Right atrium auricular region (tissue), 2 donors: ENCODE data around the gene FAM186B. TPM values are rescaled to one million over a fixed set of nuclear protein-coding genes. Genes with fewer than 3 reads are reported as not detected.
A peak's percentile ranks its signal among the peaks of the same experiment; 100 is the strongest.

Experiments
- DNase-seq: peaks from one replicate; pipeline ENCODE4 v3.0.0-alpha.2; 2019; ENCODE audit warnings: low spot score
- H3K27ac ChIP-seq, 2 donors: fragments of 200-600 bp; sonication (generic); 1 replicate in 1 of 2; 2 replicates in 1 of 2; pipeline ENCODE4 v1.5.1; 2016 to 2019
- H3K27me3 ChIP-seq, 2 donors: fragments of 200-600 bp; sonication (generic); one replicate each; pipeline versions ENCODE4 v1.5.1 to v1.6.0; 2017 to 2019
- H3K36me3 ChIP-seq: fragments of 200-600 bp; sonication (generic); one replicate; pipeline ENCODE4 v1.5.1; 2016
- H3K4me1 ChIP-seq, 2 donors: fragments of 200-600 bp; sonication (generic); one replicate each; pipeline versions ENCODE4 v1.5.1 to v1.6.0; 2017 to 2019
- H3K4me3 ChIP-seq, 2 donors: fragments of 200-600 bp; sonication (generic); 1 replicate in 1 of 2; 2 replicates in 1 of 2; pipeline ENCODE4 v1.5.1; 2017 to 2019; ENCODE audit warnings: mild to moderate bottlenecking in 1 of 2, moderate library complexity in 1 of 2
- H3K9me3 ChIP-seq, 2 donors: fragments of 200-600 bp; sonication (generic); one replicate each; pipeline ENCODE4 v1.5.1; 2019
- CTCF ChIP-seq, 2 donors: fragments of 200-600 bp; sonication (generic); IDR thresholded peaks; one replicate each; pipeline ENCODE4 v1.5.1; 2019; ENCODE audit warnings: antibody characterized with exemption in 2 of 2
- total RNA-seq, 2 donors: library from RNA; depleted of rRNA; stranded (reverse); fragments of >200 nt; gene quantifications; one replicate each; pipeline ENCODE4 v1.1.0, GENCODE V29; 2016

The FAM186B gene
- total RNA-seq, 2 donors from 2014 or later: 0.28 TPM; not detected in 1

- Histone ChIP-seq H3K27me3 (peaks cover 0 to 13% of the 10 kb centered on the region in 2 donors), H3K4me1 (peaks cover 0 to 14% of the 10 kb centered on the region in 2 donors), H3K9me3 (no peaks in the 10 kb centered on the region), H3K27ac (no peak within 1 kb of the TSS), H3K36me3 (no peaks in the 10 kb centered on the region), H3K4me3 (peak within 1 kb of the TSS; percentile 21 to 57)
- peak; percentile 71 for DNase-seq
- TF ChIP-seq CTCF (IDR thresholded peaks at IDR 0.05): no peak
These were observed 66.7 kb downstream of the FAM186B start, which contains the start of gene KCNH3 for GRCh38 chr12:49538510-49539403. Gene KCNH3, plus strand, starts transcription at chr12:49539030. Its CDS starts 387 bp downstream, at chr12:49539417.

DNA sequence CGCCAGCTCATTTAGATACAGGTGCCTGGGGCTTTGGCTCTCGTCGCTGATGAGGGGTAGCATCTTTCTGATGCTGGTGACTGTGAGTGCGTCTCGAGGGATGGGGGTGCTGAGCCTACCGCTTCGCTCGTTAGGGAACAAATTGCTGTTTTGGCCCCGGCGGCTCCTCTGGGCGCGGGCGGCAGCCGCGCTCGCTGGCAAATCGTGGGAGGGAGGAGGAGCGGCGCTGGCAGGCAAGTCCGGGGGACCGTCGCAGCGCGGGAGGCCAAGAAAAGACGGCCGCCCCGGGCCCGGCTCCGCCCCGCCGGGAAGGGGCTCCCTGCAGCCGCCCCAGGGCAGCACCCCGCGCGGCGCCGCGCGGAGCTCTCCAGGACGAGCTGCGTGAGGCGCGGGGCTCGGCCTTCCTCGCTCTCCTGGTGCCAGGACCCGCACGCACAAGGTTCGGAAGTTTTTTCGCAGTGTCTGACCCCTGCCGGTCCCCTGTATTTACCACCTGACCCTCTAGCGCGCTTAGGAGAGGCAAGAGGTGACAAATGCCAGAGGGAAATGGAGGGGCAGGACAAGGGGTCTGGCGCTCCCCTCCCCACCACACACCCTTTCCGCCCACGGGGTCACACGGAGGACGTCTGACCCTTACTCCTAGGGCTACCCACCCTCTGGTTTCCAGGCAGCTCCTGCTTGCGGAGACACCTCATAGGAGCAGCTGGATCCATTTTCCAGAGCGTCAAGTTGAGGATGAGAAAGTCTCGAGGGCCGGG lies 67.5 kb downstream of the FAM186B start:
- Histone ChIP-seq H3K4me3 (peak overlapping the region; percentile 21 to 57), H3K4me1 (peaks cover 0 to 14% of the 10 kb centered on the region in 2 donors), H3K27me3 (peaks cover 0 to 13% of the 10 kb centered on the region in 2 donors), H3K9me3 (no peaks in the 10 kb centered on the region), H3K36me3 (no peaks in the 10 kb centered on the region), H3K27ac (no peak overlapping the region)
- no peak for DNase-seq
- no peak for TF ChIP-seq CTCF (IDR thresholded peaks at IDR 0.05)

Other genes starting within 250 kb of the FAM186B start
- 1 to 10 TPM; 4.6 to 7.6 TPM for gene SPATS2, start 238.2 kb downstream of the FAM186B start, total RNA-seq
- gene KCNH3, start 66.6 kb downstream of the FAM186B start, total RNA-seq: 1 to 10 TPM in 1 of 2 donors, under 1 TPM in 1; 0.19 to 1.0 TPM
- 10 to 100 TPM; 81.8 to 82.8 TPM for gene MCRS1, start 37.5 kb downstream of the FAM186B start, total RNA-seq
- 10 to 100 TPM; 14.9 to 16.0 TPM for gene PRPF40B, start 17.9 kb upstream of the FAM186B start, total RNA-seq
- gene FMNL3, start 101.8 kb upstream of the FAM186B start, total RNA-seq: 10 to 100 TPM in 1 of 2 donors, 1 to 10 TPM in 1; 9.0 to 19.7 TPM
- 100 to 1,000 TPM; 196 to 248 TPM for gene TMBIM6, start 135.9 kb upstream of the FAM186B start, total RNA-seq
- 10 to 100 TPM; 18.6 to 18.7 TPM for gene NCKAP5L, start 222.8 kb upstream of the FAM186B start, total RNA-seq
- 1 to 10 TPM; 1.8 to 2.0 TPM for gene BCDIN3D, start 237.5 kb upstream of the FAM186B start, total RNA-seq